HCT116 (cell line): ENCODE measurements around the gene PRAMEF11. TPM values are rescaled to one million over a fixed set of nuclear protein-coding genes. Genes with fewer than 3 reads are reported as not detected.

ENCODE experiments used
- total RNA-seq: library from RNA; stranded (reverse); gene quantifications from one replicate; pipeline ENCODE4 v1.2.1, GENCODE V29; 2021; ENCODE audit not compliant: unreplicated experiment

PRAMEF11 gene
- total RNA-seq, 1 experiment from 2014 or later, result not detected

Other genes starting within 250 kb of the PRAMEF11 start
- 87.0 TPM for gene DHRS3, start 213.2 kb downstream of the PRAMEF11 start, total RNA-seq
- not detected for gene AADACL4, start 187.3 kb downstream of the PRAMEF11 start, total RNA-seq
- gene AADACL3, start 115.3 kb downstream of the PRAMEF11 start, total RNA-seq, result not detected
- gene CFAP107, start 85.2 kb downstream of the PRAMEF11 start, total RNA-seq, result not detected
- not detected for gene PRAMEF12, start 57.7 kb downstream of the PRAMEF11 start, total RNA-seq
- gene PRAMEF1, start 40.0 kb downstream of the PRAMEF11 start, total RNA-seq, result not detected
- not detected for gene HNRNPCL1, start 17.3 kb upstream of the PRAMEF11 start, total RNA-seq
- gene PRAMEF2, start 25.7 kb upstream of the PRAMEF11 start, total RNA-seq, result not detected
- not detected for gene PRAMEF4, start 54.8 kb upstream of the PRAMEF11 start, total RNA-seq
- gene PRAMEF10, start 66.9 kb upstream of the PRAMEF11 start, total RNA-seq, result not detected
- not detected for gene PRAMEF7, start 85.2 kb upstream of the PRAMEF11 start, total RNA-seq
- gene PRAMEF6, start 116.2 kb upstream of the PRAMEF11 start, total RNA-seq, result not detected
- gene PRAMEF27, start 225.2 kb upstream of the PRAMEF11 start, total RNA-seq, result not detected
- gene HNRNPCL3, start 229.4 kb upstream of the PRAMEF11 start, total RNA-seq, result not detected
- gene PRAMEF25, start 239.4 kb upstream of the PRAMEF11 start, total RNA-seq, result not detected